A673 (cell line): ENCODE measurements around the gene BTF3. TPM values are rescaled to one million over a fixed set of nuclear protein-coding genes. Genes with fewer than 3 reads are reported as not detected.

ENCODE experiments used
- BruUV-seq: library from RNA; stranded (reverse); fragments of 400-500 nt; replicated peaks from 2 replicates; lab custom pipeline; 2021; lab: Mats Ljungman, UMichigan
- CTCF ChIA-PET: fragments of 300-600 bp; sonication (Branson Sonifier 250); formaldehyde crosslinking; loops from one replicate; lab custom pipeline; 2022; ENCODE audit warnings: antibody characterized with exemption; lab: Charles Lee
- POLR2A ChIA-PET: fragments of 300-600 bp; sonication (Branson Sonifier 250); formaldehyde crosslinking; loops from one replicate; lab custom pipeline; 2022; ENCODE audit warnings: antibody characterized with exemption; ENCODE audit not compliant: low non-redundant PET; lab: Charles Lee
- DNase-seq: peaks from one replicate; pipeline ENCODE4 v3.0.0-alpha.2; 2015; ENCODE audit warnings: low spot score
- H3K27ac ChIP-seq: fragments of 200-600 bp; sonication (generic); 2 replicates; pipeline ENCODE4 v1.5.1; 2016; ENCODE audit warnings: mixed run types, low read depth, mild to moderate bottlenecking, mixed read lengths, antibody characterized with exemption, low read length; ENCODE audit not compliant: poor library complexity, severe bottlenecking
- H3K27me3 ChIP-seq: fragments of 200-600 bp; sonication (generic); replicated peaks from 2 replicates; pipeline ENCODE4 v1.6.1; 2017; ENCODE audit warnings: mixed run types, low read depth, mild to moderate bottlenecking, mixed read lengths, antibody characterized with exemption, low read length; ENCODE audit not compliant: insufficient read depth, poor library complexity
- H3K36me3 ChIP-seq: fragments of 200-600 bp; sonication (generic); 2 replicates; pipeline ENCODE4 v1.6.1; 2016; ENCODE audit warnings: mixed run types, mild to moderate bottlenecking, mixed read lengths, antibody characterized with exemption, low read length; ENCODE audit not compliant: insufficient read depth, poor library complexity, severe bottlenecking
- H3K4me1 ChIP-seq: fragments of 200-600 bp; sonication (generic); 2 replicates; pipeline ENCODE4 v1.6.1; 2017; ENCODE audit warnings: mixed run types, mild to moderate bottlenecking, mixed read lengths, antibody characterized with exemption, low read length; ENCODE audit not compliant: insufficient read depth, poor library complexity, severe bottlenecking
- H3K4me3 ChIP-seq: fragments of 200-600 bp; sonication (generic); 2 replicates; pipeline ENCODE4 v1.5.1; 2016; ENCODE audit warnings: low read depth, mixed run types, mild to moderate bottlenecking, mixed read lengths, low read length; ENCODE audit not compliant: poor library complexity, severe bottlenecking
- H3K9me3 ChIP-seq: fragments of 200-600 bp; sonication (generic); 2 replicates; pipeline ENCODE4 v1.6.1; 2016; ENCODE audit warnings: mixed run types, low read depth, mild to moderate bottlenecking, mixed read lengths, antibody characterized with exemption, low read length; ENCODE audit not compliant: poor library complexity, severe bottlenecking
- EZH2 ChIP-seq: fragments of 200-600 bp; sonication (generic); IDR thresholded peaks from 2 replicates; pipeline ENCODE4 v1.6.1; 2017; ENCODE audit warnings: borderline replicate concordance, low read depth, mild to moderate bottlenecking, mixed read lengths, antibody characterized with exemption, low read length; ENCODE audit not compliant: poor library complexity, severe bottlenecking
- intact Hi-C: fragments of 100-400 bp; cut with micrococcal nuclease; formaldehyde crosslinking; loops from one replicate; pipeline ENCODE4 v1.10.0; 2022; ENCODE audit not compliant: unreplicated experiment
- total RNA-seq: library from RNA; stranded (reverse); gene quantifications from 2 replicates; pipeline ENCODE4 v1.2.3, GENCODE V29; 2021
- TF ChIP-seq, protein P1 (sequence below): fragments of 300-800, 200-600 bp; sonication (generic); conservative IDR thresholded peaks from 2 replicates; pipeline ENCODE4 v1.5.1; 2017; ENCODE audit warnings: low read depth, mild to moderate bottlenecking, antibody characterized with exemption, low read length, moderate library complexity, mixed read lengths

The BTF3 gene
- total RNA-seq, 1 experiment from 2014 or later = 729 TPM

- H3K36me3 ChIP-seq = peaks cover 4% of the 10 kb centered on the region
- intact Hi-C loops = no loop called here
- H3K4me1 ChIP-seq = no peaks in the 10 kb centered on the region
- H3K4me3 ChIP-seq = no peak overlapping the region
- H3K9me3 ChIP-seq = no peaks in the 10 kb centered on the region
- TF ChIP-seq EZH2 = no peak
- TF ChIP-seq, protein P1, sequence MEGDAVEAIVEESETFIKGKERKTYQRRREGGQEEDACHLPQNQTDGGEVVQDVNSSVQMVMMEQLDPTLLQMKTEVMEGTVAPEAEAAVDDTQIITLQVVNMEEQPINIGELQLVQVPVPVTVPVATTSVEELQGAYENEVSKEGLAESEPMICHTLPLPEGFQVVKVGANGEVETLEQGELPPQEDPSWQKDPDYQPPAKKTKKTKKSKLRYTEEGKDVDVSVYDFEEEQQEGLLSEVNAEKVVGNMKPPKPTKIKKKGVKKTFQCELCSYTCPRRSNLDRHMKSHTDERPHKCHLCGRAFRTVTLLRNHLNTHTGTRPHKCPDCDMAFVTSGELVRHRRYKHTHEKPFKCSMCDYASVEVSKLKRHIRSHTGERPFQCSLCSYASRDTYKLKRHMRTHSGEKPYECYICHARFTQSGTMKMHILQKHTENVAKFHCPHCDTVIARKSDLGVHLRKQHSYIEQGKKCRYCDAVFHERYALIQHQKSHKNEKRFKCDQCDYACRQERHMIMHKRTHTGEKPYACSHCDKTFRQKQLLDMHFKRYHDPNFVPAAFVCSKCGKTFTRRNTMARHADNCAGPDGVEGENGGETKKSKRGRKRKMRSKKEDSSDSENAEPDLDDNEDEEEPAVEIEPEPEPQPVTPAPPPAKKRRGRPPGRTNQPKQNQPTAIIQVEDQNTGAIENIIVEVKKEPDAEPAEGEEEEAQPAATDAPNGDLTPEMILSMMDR = no peak
- no peak for DNase-seq
- CTCF ChIA-PET = interaction anchor here (1.1 kb wide), 1 partner anchor 186 kb away, joined by 3 read pairs; no protein-coding TSS in a partner anchor
- H3K27ac ChIP-seq = no peak overlapping the region
- BruUV-seq = no TSS peak
- POLR2A ChIA-PET = no interaction called here
- H3K27me3 ChIP-seq = no peaks in the 10 kb centered on the region
Measured at GRCh38 chr5:73550016-73550415, 51.8 kb downstream of the BTF3 start.

GRCh38 chr5:73552642-73553041, 54.4 kb downstream of the BTF3 start:
- no peaks in the 10 kb centered on the region for H3K4me1 ChIP-seq
- H3K27ac ChIP-seq = no peak overlapping the region
- no TSS peak for BruUV-seq
- CTCF ChIA-PET = no interaction called here
- DNase-seq = no peak
- no peaks in the 10 kb centered on the region for H3K9me3 ChIP-seq
- H3K27me3 ChIP-seq = no peaks in the 10 kb centered on the region
- no peak for TF ChIP-seq EZH2
- TF ChIP-seq, protein P1 = no peak
- POLR2A ChIA-PET = no interaction called here
- H3K4me3 ChIP-seq = no peak overlapping the region
- intact Hi-C loops = no loop called here
- peaks cover 8% of the 10 kb centered on the region for H3K36me3 ChIP-seq

Other genes with a start within 250 kb of the BTF3 start
- 4.4 and 4.5 TPM in 2 replicates for gene FOXD1, start 49.7 kb upstream of the BTF3 start, total RNA-seq
- 9.9 and 12.8 TPM in 2 replicates for gene ANKRA2, start 67.2 kb downstream of the BTF3 start, total RNA-seq
- gene UTP15, start 67.3 kb downstream of the BTF3 start, total RNA-seq = 35.4 and 36.6 TPM in 2 replicates
- 3.4 and 3.5 TPM in 2 replicates for gene ARHGEF28, start 127.8 kb downstream of the BTF3 start, total RNA-seq